IMR-90 (cell line): ENCODE data around the gene GSTA1. TPM values are rescaled to one million over a fixed set of nuclear protein-coding genes. Genes with fewer than 3 reads are reported as not detected.
A peak's percentile ranks its signal among the peaks of the same experiment; 100 is the strongest.

Source experiments
- ATAC-seq: fragments of 200-7000 bp; cut with Tn5 transposase; 2 replicates; pipeline ENCODE4 v1.9.1; 2020; ENCODE audit warnings: low read depth, mild to moderate bottlenecking, moderate library complexity
- BruUV-seq: library from RNA; stranded (reverse); fragments of 400-500 nt; replicated peaks from 2 replicates; lab custom pipeline; 2021; lab: Mats Ljungman, UMichigan
- CTCF ChIA-PET: fragments of 300-600 bp; formaldehyde crosslinking; extraction: SDS; loops from one replicate; lab custom pipeline; 2021; ENCODE audit warnings: antibody characterized with exemption; lab: Yijun Ruan, JAX
- POLR2A ChIA-PET: fragments of 300-600 bp; sonication (Branson Sonifier 250); formaldehyde crosslinking; loops from one replicate; lab custom pipeline; 2022; ENCODE audit warnings: antibody characterized with exemption; ENCODE audit not compliant: unreplicated experiment; lab: Charles Lee
- DNase-seq: peaks from one replicate; pipeline ENCODE4 v3.0.0; 2013
- H2AFZ ChIP-seq: replicated peaks from 2 replicates; pipeline ENCODE3; 2013; ENCODE audit warnings: low read length, mild to moderate bottlenecking; ENCODE audit not compliant: poor library complexity
- H2AK5ac ChIP-seq: 2 replicates; pipeline ENCODE4 v1.6.1; 2013; ENCODE audit warnings: low read depth, low read length, inconsistent platforms
- H2AK9ac ChIP-seq: replicated peaks from 2 replicates; pipeline ENCODE3; 2013; ENCODE audit warnings: mild to moderate bottlenecking, low read depth, low read length, moderate library complexity; ENCODE audit not compliant: poor library complexity
- H2BK120ac ChIP-seq: 2 replicates; pipeline ENCODE4 v1.6.1; 2013; ENCODE audit warnings: low read depth, low read length, inconsistent platforms
- H2BK15ac ChIP-seq: 3 replicates; pipeline ENCODE4 v1.6.1; 2013; ENCODE audit warnings: low read depth, low read length, inconsistent platforms
- H2BK20ac ChIP-seq: 2 replicates; pipeline ENCODE4 v1.6.1; 2013; ENCODE audit warnings: low read depth, mild to moderate bottlenecking, inconsistent platforms, low read length, moderate library complexity
- H2BK5ac ChIP-seq: 2 replicates; pipeline ENCODE4 v1.6.1; 2013; ENCODE audit warnings: mild to moderate bottlenecking, low read depth, low read length, inconsistent platforms; ENCODE audit not compliant: poor library complexity, severe bottlenecking
- H3K14ac ChIP-seq: replicated peaks from 2 replicates; pipeline ENCODE4 v1.6.1; 2013; ENCODE audit warnings: low read depth, low read length, inconsistent platforms
- H3K18ac ChIP-seq: 2 replicates; pipeline ENCODE4 v1.6.1; 2013; ENCODE audit warnings: low read depth, low read length, control low read depth
- H3K23ac ChIP-seq: 2 replicates; pipeline ENCODE4 v1.6.1; 2013; ENCODE audit warnings: low read depth, low read length, inconsistent platforms
- H3K27ac ChIP-seq: 2 replicates; pipeline ENCODE4 v1.5.1; 2013; ENCODE audit warnings: mild to moderate bottlenecking, control low read depth, low read length; ENCODE audit not compliant: insufficient read depth
- H3K27me3 ChIP-seq: 2 replicates; pipeline ENCODE4 v1.6.1; 2013; ENCODE audit warnings: low read length; ENCODE audit not compliant: control insufficient read depth, insufficient read depth
- H3K36me3 ChIP-seq: 2 replicates; pipeline ENCODE4 v1.6.1; 2013; ENCODE audit warnings: low read length, mixed read lengths; ENCODE audit not compliant: control insufficient read depth, insufficient read depth
- H3K4ac ChIP-seq: 2 replicates; pipeline ENCODE4 v1.6.1; 2013; ENCODE audit warnings: low read depth, low read length, inconsistent platforms
- H3K4me1 ChIP-seq: 2 replicates; pipeline ENCODE4 v1.6.1; 2013; ENCODE audit warnings: low read length, mixed read lengths; ENCODE audit not compliant: control insufficient read depth, insufficient read depth
- H3K4me2 ChIP-seq: 2 replicates; pipeline ENCODE4 v1.6.1; 2013; ENCODE audit warnings: low read depth, mild to moderate bottlenecking, control low read depth, low read length, moderate library complexity
- H3K4me3 ChIP-seq: 2 replicates; pipeline ENCODE4 v1.5.1; 2013; ENCODE audit warnings: low read depth, mild to moderate bottlenecking, control low read depth, low read length, moderate library complexity; ENCODE audit not compliant: insufficient read depth
- H3K56ac ChIP-seq: 2 replicates; pipeline ENCODE4 v1.6.1; 2013; ENCODE audit warnings: low read length, inconsistent platforms; ENCODE audit not compliant: insufficient read depth; ENCODE audit errors: extremely low read depth
- H3K79me1 ChIP-seq, 2 experiments: 2 replicates each; pipeline ENCODE4 v1.6.1; 2013; ENCODE audit warnings: low read length in 2 of 2, inconsistent platforms in 1 of 2, low read depth in 1 of 2
- H3K9ac ChIP-seq: 2 replicates; pipeline ENCODE4 v1.6.1; 2013; ENCODE audit warnings: low read depth, low read length, control low read depth
- H3K9me1 ChIP-seq: 2 replicates; pipeline ENCODE4 v1.6.1; 2013; ENCODE audit warnings: low read length, inconsistent platforms; ENCODE audit not compliant: insufficient read depth
- H3K9me3 ChIP-seq: 2 replicates; pipeline ENCODE4 v1.6.1; 2013; ENCODE audit warnings: low read length; ENCODE audit not compliant: control insufficient read depth, insufficient read depth
- H4K20me1 ChIP-seq: 2 replicates; pipeline ENCODE4 v1.6.1; 2013; ENCODE audit warnings: low read length, inconsistent platforms; ENCODE audit not compliant: insufficient read depth
- H4K5ac ChIP-seq: 2 replicates; pipeline ENCODE4 v1.6.1; 2013; ENCODE audit warnings: mild to moderate bottlenecking, low read depth, low read length, control low read depth
- H4K8ac ChIP-seq, 2 experiments: 2 replicates each; pipeline ENCODE4 v1.6.1; 2013; ENCODE audit warnings: low read depth in 2 of 2, low read length in 2 of 2, control low read depth in 1 of 2, inconsistent platforms in 1 of 2
- H4K91ac ChIP-seq: 2 replicates; pipeline ENCODE4 v1.6.1; 2013; ENCODE audit warnings: low read depth, low read length, inconsistent platforms; ENCODE audit not compliant: insufficient read depth
- CEBPB ChIP-seq: IDR thresholded peaks from 2 replicates; pipeline ENCODE4 v1.6.1; 2012; ENCODE audit warnings: low read depth, low read length, improper control_type of control experiment
- CHD1 ChIP-seq: IDR thresholded peaks from 2 replicates; pipeline ENCODE4 v1.6.1; 2012; ENCODE audit warnings: low read depth, low read length, improper control_type of control experiment
- FOS ChIP-seq: fragments of 150-350 bp; IDR thresholded peaks from 2 replicates; pipeline ENCODE4 v1.6.1; 2016; ENCODE audit warnings: low read depth, low read length
- MAFK ChIP-seq: IDR thresholded peaks from 2 replicates; pipeline ENCODE4 v1.6.1; 2012; ENCODE audit warnings: low read depth, low read length, improper control_type of control experiment
- MAZ ChIP-seq: IDR thresholded peaks from 2 replicates; pipeline ENCODE4 v1.6.1; 2012; ENCODE audit warnings: low read depth, mild to moderate bottlenecking, low read length, improper control_type of control experiment, moderate library complexity, borderline replicate concordance
- MXI1 ChIP-seq: IDR thresholded peaks from 2 replicates; pipeline ENCODE4 v1.6.1; 2012; ENCODE audit warnings: low read depth, mild to moderate bottlenecking, low read length, moderate library complexity, borderline replicate concordance
- NFE2L2 ChIP-seq: fragments of 150-350 bp; IDR thresholded peaks from 2 replicates; pipeline ENCODE4 v1.6.1; 2016; ENCODE audit warnings: low read depth, mild to moderate bottlenecking, low read length
- POLR2A ChIP-seq: IDR thresholded peaks from 2 replicates; pipeline ENCODE4 v1.6.1; 2012; ENCODE audit warnings: mild to moderate bottlenecking, low read depth, low read length
- RAD21 ChIP-seq: IDR thresholded peaks from 2 replicates; pipeline ENCODE4 v1.6.1; 2012; ENCODE audit warnings: low read length, improper control_type of control experiment
- RCOR1 ChIP-seq: IDR thresholded peaks from 2 replicates; pipeline ENCODE4 v1.6.1; 2012; ENCODE audit warnings: mild to moderate bottlenecking, low read length, improper control_type of control experiment; ENCODE audit not compliant: insufficient replicate concordance
- SMC3 ChIP-seq: fragments of 150-350 bp; IDR thresholded peaks from 2 replicates; pipeline ENCODE4 v1.6.1; 2016; ENCODE audit warnings: low read depth, mild to moderate bottlenecking, antibody characterized with exemption, low read length, moderate library complexity
- WGBS, 2 experiments: methylation state at CpG; one replicate each; pipeline versions ENCODE4 v1.1.5 to v1.1.7; 2013; ENCODE audit warnings: missing lambda C conversion rate in 2 of 2; ENCODE audit not compliant: insufficient read length in 1 of 2; ENCODE audit errors: extremely low coverage in 2 of 2; 5-methylcytosine and 5-hydroxymethylcytosine counted together
- dilution Hi-C: fragments of 300-500 bp; cut with HindIII; formaldehyde crosslinking; loops from one replicate; pipeline ENCODE4 v1.14.3; 2018; ENCODE audit warnings: low sequenced_read_pairs; ENCODE audit not compliant: unreplicated experiment
- in situ Hi-C: fragments of 300-500 bp; cut with MboI; formaldehyde crosslinking; loops from 3 replicates; pipeline ENCODE4 v1.14.3; 2019; ENCODE audit warnings: low sequenced_read_pairs, inconsistent platforms, mixed read lengths
- intact Hi-C: fragments of 100-400 bp; cut with micrococcal nuclease; formaldehyde crosslinking; loops from 2 replicates; pipeline ENCODE4 v1.10.0; 2022
- polyA plus RNA-seq, 3 experiments: library from polyadenylated mRNA; depleted of rRNA; stranded (reverse); fragments of >200 nt; gene quantifications; 2 replicates each; pipeline ENCODE4 v1.2.3, GENCODE V29; 2012; ENCODE audit warnings: low replicate concordance in 1 of 3
- total RNA-seq: library from RNA; depleted of rRNA; stranded (reverse); fragments of >200 nt; gene quantifications from 2 replicates; pipeline ENCODE4 v1.2.3, GENCODE V29; 2012
- TF ChIP-seq, protein P1 (sequence below): fragments of 150-350 bp; IDR thresholded peaks from 2 replicates; pipeline ENCODE4 v1.6.1; 2017; ENCODE audit warnings: mild to moderate bottlenecking, antibody characterized with exemption, low read length, low read depth
- TF ChIP-seq, protein P2 (sequence below): conservative IDR thresholded peaks from 2 replicates; pipeline ENCODE4 v1.5.1; 2012; ENCODE audit warnings: mild to moderate bottlenecking, low read depth, low read length, improper control_type of control experiment
- TF ChIP-seq, protein P3 (sequence below): fragments of 150-350 bp; IDR thresholded peaks from 2 replicates; pipeline ENCODE4 v1.6.1; 2016; ENCODE audit warnings: low read depth, mild to moderate bottlenecking, low read length, moderate library complexity, borderline replicate concordance

The GSTA1 gene
- total and polyA plus RNA-seq, 2 of the 4 experiments (the other 2 are of a cell fraction) = 0.18 to 0.31 TPM

DNA sequence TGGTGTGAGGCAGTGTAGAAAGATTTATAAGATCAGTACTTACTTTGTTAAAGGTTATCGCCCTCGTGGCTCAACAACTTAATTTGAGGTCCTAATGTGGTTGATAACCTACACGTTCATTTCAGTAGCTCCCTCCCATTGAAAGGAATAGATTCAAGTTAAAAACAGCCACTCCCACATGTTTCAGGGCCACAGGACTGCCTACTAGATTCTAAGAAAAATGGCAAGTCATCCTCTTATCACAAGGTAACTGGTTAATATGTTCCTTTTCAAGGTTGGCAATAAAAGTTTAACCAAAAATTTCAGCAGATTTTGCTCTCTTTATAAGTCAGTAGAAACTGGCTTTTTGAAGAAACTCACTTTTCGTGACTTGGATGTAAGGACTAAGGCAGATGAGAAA lies 57.4 kb downstream of the GSTA1 start:
- H3K4me3 ChIP-seq = no peak overlapping the region
- intact Hi-C loops (no loop called here), dilution Hi-C loops (no loop called here), in situ Hi-C loops (no loop called here)
- H3K23ac ChIP-seq = no peak overlapping the region
- H3K9me1 ChIP-seq = no peaks in the 10 kb centered on the region
- peak overlapping the region; percentile 52; the same call in 1 of the 2 replicates for H3K14ac ChIP-seq
- H3K4ac ChIP-seq = no peak overlapping the region
- no peak overlapping the region for H3K18ac ChIP-seq
- H2BK5ac ChIP-seq = no peak overlapping the region
- H3K56ac ChIP-seq = no peak overlapping the region
- DNase-seq (no peak), ATAC-seq (no peak)
- H3K9ac ChIP-seq = no peak overlapping the region
- H2AFZ ChIP-seq = no peak overlapping the region
- H4K8ac ChIP-seq = peak overlapping the region; percentile 27 to 58; a peak in 3 of 4 replicates
- H3K36me3 ChIP-seq = no peaks in the 10 kb centered on the region
- H3K9me3 ChIP-seq = peaks cover 4% of the 10 kb centered on the region; the same call in 1 of the 2 replicates
- H2AK9ac ChIP-seq = no peak overlapping the region
- no peaks in the 10 kb centered on the region; the same call in 1 of the 2 replicates for H3K27me3 ChIP-seq
- peak overlapping the region; percentile 57; the same call in 1 of the 2 replicates for H2BK120ac ChIP-seq
- no peak overlapping the region for H2AK5ac ChIP-seq
- TF ChIP-seq MAFK (no peak), NFE2L2 (no peak), MXI1 (no peak), MAZ (no peak), RAD21 (no peak), CHD1 (no peak), CEBPB (no peak), SMC3 (no peak), RCOR1 (no peak), FOS (no peak), POLR2A (no peak)
- TF ChIP-seq, protein P1, sequence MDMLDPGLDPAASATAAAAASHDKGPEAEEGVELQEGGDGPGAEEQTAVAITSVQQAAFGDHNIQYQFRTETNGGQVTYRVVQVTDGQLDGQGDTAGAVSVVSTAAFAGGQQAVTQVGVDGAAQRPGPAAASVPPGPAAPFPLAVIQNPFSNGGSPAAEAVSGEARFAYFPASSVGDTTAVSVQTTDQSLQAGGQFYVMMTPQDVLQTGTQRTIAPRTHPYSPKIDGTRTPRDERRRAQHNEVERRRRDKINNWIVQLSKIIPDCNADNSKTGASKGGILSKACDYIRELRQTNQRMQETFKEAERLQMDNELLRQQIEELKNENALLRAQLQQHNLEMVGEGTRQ = no peak
- TF ChIP-seq, protein P2, sequence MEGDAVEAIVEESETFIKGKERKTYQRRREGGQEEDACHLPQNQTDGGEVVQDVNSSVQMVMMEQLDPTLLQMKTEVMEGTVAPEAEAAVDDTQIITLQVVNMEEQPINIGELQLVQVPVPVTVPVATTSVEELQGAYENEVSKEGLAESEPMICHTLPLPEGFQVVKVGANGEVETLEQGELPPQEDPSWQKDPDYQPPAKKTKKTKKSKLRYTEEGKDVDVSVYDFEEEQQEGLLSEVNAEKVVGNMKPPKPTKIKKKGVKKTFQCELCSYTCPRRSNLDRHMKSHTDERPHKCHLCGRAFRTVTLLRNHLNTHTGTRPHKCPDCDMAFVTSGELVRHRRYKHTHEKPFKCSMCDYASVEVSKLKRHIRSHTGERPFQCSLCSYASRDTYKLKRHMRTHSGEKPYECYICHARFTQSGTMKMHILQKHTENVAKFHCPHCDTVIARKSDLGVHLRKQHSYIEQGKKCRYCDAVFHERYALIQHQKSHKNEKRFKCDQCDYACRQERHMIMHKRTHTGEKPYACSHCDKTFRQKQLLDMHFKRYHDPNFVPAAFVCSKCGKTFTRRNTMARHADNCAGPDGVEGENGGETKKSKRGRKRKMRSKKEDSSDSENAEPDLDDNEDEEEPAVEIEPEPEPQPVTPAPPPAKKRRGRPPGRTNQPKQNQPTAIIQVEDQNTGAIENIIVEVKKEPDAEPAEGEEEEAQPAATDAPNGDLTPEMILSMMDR = no peak
- TF ChIP-seq, protein P3, sequence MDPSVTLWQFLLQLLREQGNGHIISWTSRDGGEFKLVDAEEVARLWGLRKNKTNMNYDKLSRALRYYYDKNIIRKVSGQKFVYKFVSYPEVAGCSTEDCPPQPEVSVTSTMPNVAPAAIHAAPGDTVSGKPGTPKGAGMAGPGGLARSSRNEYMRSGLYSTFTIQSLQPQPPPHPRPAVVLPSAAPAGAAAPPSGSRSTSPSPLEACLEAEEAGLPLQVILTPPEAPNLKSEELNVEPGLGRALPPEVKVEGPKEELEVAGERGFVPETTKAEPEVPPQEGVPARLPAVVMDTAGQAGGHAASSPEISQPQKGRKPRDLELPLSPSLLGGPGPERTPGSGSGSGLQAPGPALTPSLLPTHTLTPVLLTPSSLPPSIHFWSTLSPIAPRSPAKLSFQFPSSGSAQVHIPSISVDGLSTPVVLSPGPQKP = no peak
- no peaks in the 10 kb centered on the region for H3K79me1 ChIP-seq
- no peak overlapping the region for H4K5ac ChIP-seq
- H3K4me1 ChIP-seq = peaks cover 2% of the 10 kb centered on the region; the same call in 1 of the 2 replicates
- H4K91ac ChIP-seq = peak overlapping the region; percentile 74; the same call in 1 of the 2 replicates
- H3K4me2 ChIP-seq = no peak overlapping the region
- no peak overlapping the region for H2BK15ac ChIP-seq
- ChIA-PET CTCF (no interaction called here), POLR2A (no interaction called here)
- BruUV-seq = no TSS peak
- peak overlapping the region; percentile 56; the same call in 1 of the 2 replicates for H2BK20ac ChIP-seq
- WGBS, 2 experiments = no CpG with 5 or more reads among the region's 4 CpGs
- H3K27ac ChIP-seq = no peak overlapping the region
- no peaks in the 10 kb centered on the region for H4K20me1 ChIP-seq
